ENCODE measurements around the gene ZNF692.

ZNF692 gene

GRCh38 chr1:248873993-248874533 lies 15.2 kb upstream of the ZNF692 start:
- DNase-seq (ENCODE audit: low spot score): peak; percentile 93

- peak; percentile 97 for DNase-seq (ENCODE audit: low spot score)
Observed at GRCh38 chr1:248873409-248873992, 14.6 kb upstream of the ZNF692 start.

- DNase-seq (ENCODE audit: low spot score): peak; percentile 54
Observed at GRCh38 chr1:248872752-248873408, 14.0 kb upstream of the ZNF692 start.

GRCh38 chr1:248871837-248872401 lies 13.0 kb upstream of the ZNF692 start:
- DNase-seq (ENCODE audit: low spot score): no peak

GRCh38 chr1:248862998-248863881 lies 4.4 kb upstream of the ZNF692 start:
- DNase-seq (ENCODE audit: low spot score): peak; percentile 66

- DNase-seq (ENCODE audit: low spot score): no peak
Observed at GRCh38 chr1:248862695-248862997, 3.8 kb upstream of the ZNF692 start.

GRCh38 chr1:248861616-248862015 lies 2.7 kb upstream of the ZNF692 start:
- DNase-seq (ENCODE audit: low spot score): no peak

- DNase-seq (ENCODE audit: low spot score): no peak
Observed at GRCh38 chr1:248860007-248860406, 1.1 kb upstream of the ZNF692 start.

GRCh38 chr1:248858096-248858890 lies 592 bp downstream of the ZNF692 start:
- peak; percentile 24 for DNase-seq (ENCODE audit: low spot score)

- no peak for DNase-seq (ENCODE audit: low spot score)
Observed at GRCh38 chr1:248857749-248858095, 1.2 kb downstream of the ZNF692 start.

GRCh38 chr1:248857201-248857600 lies 1.7 kb downstream of the ZNF692 start:
- DNase-seq (ENCODE audit: low spot score): no peak

GRCh38 chr1:248856176-248856575 lies 2.7 kb downstream of the ZNF692 start:
- DNase-seq (ENCODE audit: low spot score): no peak

GRCh38 chr1:248855580-248855979 lies 3.3 kb downstream of the ZNF692 start:
- DNase-seq (ENCODE audit: low spot score): no peak

- no peak for DNase-seq (ENCODE audit: low spot score)
Observed at GRCh38 chr1:248853663-248854375, 5.1 kb downstream of the ZNF692 start.

- no peak for DNase-seq (ENCODE audit: low spot score)
Observed at GRCh38 chr1:248852481-248853405, 6.1 kb downstream of the ZNF692 start.

- no peak for DNase-seq (ENCODE audit: low spot score)
Observed at GRCh38 chr1:248851390-248851789, 7.5 kb downstream of the ZNF692 start.

- DNase-seq (ENCODE audit: low spot score): no peak
Observed at GRCh38 chr1:248850536-248851251, 8.2 kb downstream of the ZNF692 start.

GRCh38 chr1:248850124-248850523 lies 8.8 kb downstream of the ZNF692 start:
- no peak for DNase-seq (ENCODE audit: low spot score)

- DNase-seq (ENCODE audit: low spot score): no peak
Observed at GRCh38 chr1:248849637-248850036, 9.2 kb downstream of the ZNF692 start.

Data from pons (tissue), 1 donor.